ENCODE measurements around the gene CD22. TPM values are rescaled to one million over a fixed set of nuclear protein-coding genes. Genes with fewer than 3 reads are reported as not detected.

The CD22 gene
- total and polyA plus RNA-seq, 2 of the 13 experiments (the other 11 are each of a cell fraction or from before 2014, with no cell fraction given): 0.71 to 1.7 TPM

DNA sequence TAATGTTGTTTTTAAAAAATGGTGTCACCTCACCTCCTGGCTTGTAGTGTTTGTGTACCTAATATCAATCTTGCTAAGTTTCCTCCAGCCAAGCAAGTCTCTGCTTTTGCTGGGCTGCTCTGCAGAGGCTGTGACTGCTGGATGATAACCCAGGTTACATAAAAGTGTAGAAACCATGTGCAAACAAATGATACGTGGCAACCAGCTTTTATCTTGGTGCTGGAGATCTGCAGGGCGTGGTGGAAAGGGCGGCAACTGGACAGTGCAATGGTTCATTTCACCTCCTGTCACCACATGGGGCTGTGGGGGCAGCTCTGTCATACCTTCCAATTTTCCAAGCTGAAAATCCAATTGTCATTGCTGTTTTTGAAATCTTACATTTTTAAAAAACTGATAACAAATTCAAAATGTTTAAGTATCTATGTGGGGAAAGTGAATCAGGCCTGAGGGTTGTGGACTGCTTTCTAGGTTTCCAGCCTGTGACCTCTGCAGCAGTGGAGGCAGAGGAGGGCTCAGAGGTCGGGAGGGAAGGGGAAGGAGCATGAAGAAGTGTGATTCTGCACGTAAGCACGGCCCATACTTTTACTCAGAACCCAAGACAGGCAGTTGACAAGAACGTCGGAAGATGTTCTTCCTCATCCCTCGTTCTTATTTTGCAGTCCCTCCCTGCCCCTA, 51.6 kb downstream of the CD22 start (continued):
- TF ChIP-seq HNRNPK (IDR thresholded peaks at IDR 0.05; ENCODE audit: low read depth, low read length, poor library complexity, severe bottlenecking) (no peak), ZNF335 (CRISPR knock-in tag; IDR thresholded peaks at IDR 0.05) (0 out of 2 replicates have a peak, but pooled peaks have one; percentile 28), ATF7 (IDR thresholded peaks at IDR 0.05) (no peak), ATF7 (CRISPR knock-in tag; IDR thresholded peaks at IDR 0.05) (peak; percentile 69; the same call in 1 of the 2 replicates), ZKSCAN8 (CRISPR knock-in tag; IDR thresholded peaks at IDR 0.05; ENCODE audit: borderline replicate concordance) (0 out of 2 replicates have a peak, but pooled peaks have one; percentile 67), RXRB (CRISPR knock-in tag; IDR thresholded peaks at IDR 0.05; ENCODE audit: borderline replicate concordance) (peak; percentile 85), ZNF761 (CRISPR knock-in tag; conservative IDR thresholded peaks at IDR 0.05) (0 out of 2 replicates have a peak, but pooled peaks have one; percentile 41), ZNF274 (CRISPR knock-in tag; IDR thresholded peaks at IDR 0.05) (0 out of 2 replicates have a peak, but pooled peaks have one; percentile 21), CREM (IDR thresholded peaks at IDR 0.05) (peak; percentile 74), CREM (CRISPR knock-in tag; IDR thresholded peaks at IDR 0.05) (no peak), SPEN (CRISPR knock-in tag; IDR thresholded peaks at IDR 0.05; ENCODE audit: low read depth) (peak; percentile 19; the same call in 1 of the 2 replicates), EHMT2 (IDR thresholded peaks at IDR 0.05; ENCODE audit: borderline replicate concordance, low read depth, low read length) (peak; percentile 69; the same call in 1 of the 2 replicates), DR1 (CRISPR knock-in tag; IDR thresholded peaks at IDR 0.05) (no peak)
- TF ChIP-seq, protein P1, sequence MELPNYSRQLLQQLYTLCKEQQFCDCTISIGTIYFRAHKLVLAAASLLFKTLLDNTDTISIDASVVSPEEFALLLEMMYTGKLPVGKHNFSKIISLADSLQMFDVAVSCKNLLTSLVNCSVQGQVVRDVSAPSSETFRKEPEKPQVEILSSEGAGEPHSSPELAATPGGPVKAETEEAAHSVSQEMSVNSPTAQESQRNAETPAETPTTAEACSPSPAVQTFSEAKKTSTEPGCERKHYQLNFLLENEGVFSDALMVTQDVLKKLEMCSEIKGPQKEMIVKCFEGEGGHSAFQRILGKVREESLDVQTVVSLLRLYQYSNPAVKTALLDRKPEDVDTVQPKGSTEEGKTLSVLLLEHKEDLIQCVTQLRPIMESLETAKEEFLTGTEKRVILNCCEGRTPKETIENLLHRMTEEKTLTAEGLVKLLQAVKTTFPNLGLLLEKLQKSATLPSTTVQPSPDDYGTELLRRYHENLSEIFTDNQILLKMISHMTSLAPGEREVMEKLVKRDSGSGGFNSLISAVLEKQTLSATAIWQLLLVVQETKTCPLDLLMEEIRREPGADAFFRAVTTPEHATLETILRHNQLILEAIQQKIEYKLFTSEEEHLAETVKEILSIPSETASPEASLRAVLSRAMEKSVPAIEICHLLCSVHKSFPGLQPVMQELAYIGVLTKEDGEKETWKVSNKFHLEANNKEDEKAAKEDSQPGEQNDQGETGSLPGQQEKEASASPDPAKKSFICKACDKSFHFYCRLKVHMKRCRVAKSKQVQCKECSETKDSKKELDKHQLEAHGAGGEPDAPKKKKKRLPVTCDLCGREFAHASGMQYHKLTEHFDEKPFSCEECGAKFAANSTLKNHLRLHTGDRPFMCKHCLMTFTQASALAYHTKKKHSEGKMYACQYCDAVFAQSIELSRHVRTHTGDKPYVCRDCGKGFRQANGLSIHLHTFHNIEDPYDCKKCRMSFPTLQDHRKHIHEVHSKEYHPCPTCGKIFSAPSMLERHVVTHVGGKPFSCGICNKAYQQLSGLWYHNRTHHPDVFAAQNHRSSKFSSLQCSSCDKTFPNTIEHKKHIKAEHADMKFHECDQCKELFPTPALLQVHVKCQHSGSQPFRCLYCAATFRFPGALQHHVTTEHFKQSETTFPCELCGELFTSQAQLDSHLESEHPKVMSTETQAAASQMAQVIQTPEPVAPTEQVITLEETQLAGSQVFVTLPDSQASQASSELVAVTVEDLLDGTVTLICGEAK (IDR thresholded peaks at IDR 0.05): no peak
- TF ChIP-seq, protein P1 (CRISPR knock-in tag; IDR thresholded peaks at IDR 0.05): peak; percentile 51; the same call in 1 of the 2 replicates
- TF ChIP-seq, protein P2, sequence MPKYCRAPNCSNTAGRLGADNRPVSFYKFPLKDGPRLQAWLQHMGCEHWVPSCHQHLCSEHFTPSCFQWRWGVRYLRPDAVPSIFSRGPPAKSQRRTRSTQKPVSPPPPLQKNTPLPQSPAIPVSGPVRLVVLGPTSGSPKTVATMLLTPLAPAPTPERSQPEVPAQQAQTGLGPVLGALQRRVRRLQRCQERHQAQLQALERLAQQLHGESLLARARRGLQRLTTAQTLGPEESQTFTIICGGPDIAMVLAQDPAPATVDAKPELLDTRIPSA (CRISPR knock-in tag; IDR thresholded peaks at IDR 0.05; ENCODE audit: borderline replicate concordance): no peak
- TF ChIP-seq, protein P3, sequence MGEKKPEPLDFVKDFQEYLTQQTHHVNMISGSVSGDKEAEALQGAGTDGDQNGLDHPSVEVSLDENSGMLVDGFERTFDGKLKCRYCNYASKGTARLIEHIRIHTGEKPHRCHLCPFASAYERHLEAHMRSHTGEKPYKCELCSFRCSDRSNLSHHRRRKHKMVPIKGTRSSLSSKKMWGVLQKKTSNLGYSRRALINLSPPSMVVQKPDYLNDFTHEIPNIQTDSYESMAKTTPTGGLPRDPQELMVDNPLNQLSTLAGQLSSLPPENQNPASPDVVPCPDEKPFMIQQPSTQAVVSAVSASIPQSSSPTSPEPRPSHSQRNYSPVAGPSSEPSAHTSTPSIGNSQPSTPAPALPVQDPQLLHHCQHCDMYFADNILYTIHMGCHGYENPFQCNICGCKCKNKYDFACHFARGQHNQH (CRISPR knock-in tag; IDR thresholded peaks at IDR 0.05): peak; percentile 85
- TF ChIP-seq, protein P4, sequence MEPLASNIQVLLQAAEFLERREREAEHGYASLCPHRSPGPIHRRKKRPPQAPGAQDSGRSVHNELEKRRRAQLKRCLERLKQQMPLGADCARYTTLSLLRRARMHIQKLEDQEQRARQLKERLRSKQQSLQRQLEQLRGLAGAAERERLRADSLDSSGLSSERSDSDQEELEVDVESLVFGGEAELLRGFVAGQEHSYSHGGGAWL (CRISPR knock-in tag; IDR thresholded peaks at IDR 0.05): peak; percentile 32; the same call in 1 of the 2 replicates

Data from HepG2 (cell line).